K562 (cell line): ENCODE measurements around the gene HSD3B7. TPM values are rescaled to one million over a fixed set of nuclear protein-coding genes. Genes with fewer than 3 reads are reported as not detected.
A peak's percentile ranks its signal among the peaks of the same experiment; 100 is the strongest.

ENCODE experiments used
- ATAC-seq: fragments of 200-7000 bp; cut with Tn5 transposase; 3 replicates; pipeline ENCODE4 v1.9.1; 2020; ENCODE audit warnings: moderate library complexity
- BruUV-seq: library from RNA; stranded (reverse); fragments of 400-500 nt; replicated peaks from 2 replicates; lab custom pipeline; 2021; lab: Mats Ljungman, UMichigan
- CTCF ChIA-PET: fragments of 300-600 bp; formaldehyde crosslinking; extraction: SDS; loops from one replicate; lab custom pipeline; 2021; ENCODE audit warnings: low intra/inter-chr PET ratio; lab: Yijun Ruan, JAX
- POLR2A ChIA-PET: fragments of 300-600, 350-650 bp; sonication (Branson Sonifier 250); formaldehyde crosslinking; extraction: SDS; loops from one replicate; lab custom pipeline; 2021; ENCODE audit warnings: antibody characterized with exemption, inconsistent platforms; lab: Yijun Ruan, JAX
- DNase-seq, 4 experiments: peaks; one replicate each; pipeline versions ENCODE4 v3.0.0 to v3.0.0-alpha.2; 2011 to 2018; ENCODE audit warnings: low spot score in 3 of 4, mixed read lengths in 3 of 4; ENCODE audit errors: extremely low read depth in 1 of 4
- FAIRE-seq: peaks from 2 replicates; lab custom pipeline; 2011; peaks lifted over from hg19 to GRCh38; lab: Jason Lieb, UNC
- H2AFZ ChIP-seq: 2 replicates; pipeline ENCODE4 v1.6.0; 2011; ENCODE audit warnings: low read depth, low read length, control low read depth, inconsistent platforms
- H3K27ac ChIP-seq: fragments of 200-600 bp; 3 replicates; pipeline ENCODE4 v1.8.0; 2011; ENCODE audit warnings: low read depth, mild to moderate bottlenecking, control low read depth, inconsistent platforms, low read length, moderate library complexity, mixed read lengths; ENCODE audit errors: extremely low read depth
- H3K27me3 ChIP-seq, 2 experiments: fragments of 300-600 bp in 1 of 2; 2 replicates in 1 of 2; 3 replicates in 1 of 2; pipeline versions ENCODE4 v1.6.0 to v1.8.0; 2011; ENCODE audit warnings: inconsistent platforms in 2 of 2, low read length in 2 of 2, mild to moderate bottlenecking in 1 of 2, mixed read lengths in 1 of 2, moderate library complexity in 1 of 2; ENCODE audit not compliant: control insufficient read depth in 2 of 2, insufficient read depth in 2 of 2
- H3K36me3 ChIP-seq: fragments of 300-600 bp; 3 replicates; pipeline ENCODE4 v1.8.0; 2011; ENCODE audit warnings: mild to moderate bottlenecking, low read length, inconsistent platforms; ENCODE audit not compliant: control insufficient read depth, insufficient read depth
- H3K4me1 ChIP-seq, 2 experiments: fragments of 200-600 bp in 1 of 2; replicated peaks in 1 of 2; 2 replicates in 1 of 2; 3 replicates in 1 of 2; pipeline versions ENCODE4 v1.5.1 to v1.8.0; 2011; ENCODE audit warnings: inconsistent platforms in 2 of 2, low read length in 2 of 2, mild to moderate bottlenecking in 1 of 2, mixed read lengths in 1 of 2, moderate library complexity in 1 of 2; ENCODE audit not compliant: control insufficient read depth in 2 of 2, insufficient read depth in 2 of 2
- H3K4me2 ChIP-seq: 2 replicates; pipeline ENCODE4 v1.6.1; 2011; ENCODE audit warnings: low read length, control low read depth, inconsistent platforms, mixed read lengths; ENCODE audit not compliant: insufficient read depth
- H3K4me3 ChIP-seq: fragments of 200-600 bp; sonication (generic), shearing (Covaris generic); 2 replicates; pipeline ENCODE4 v1.5.1; 2016; ENCODE audit warnings: control low read depth, inconsistent platforms
- H3K79me2 ChIP-seq: fragments of 200-600 bp; 3 replicates; pipeline ENCODE4 v1.8.0; 2011; ENCODE audit warnings: low read length, inconsistent platforms; ENCODE audit not compliant: control insufficient read depth, insufficient read depth
- H3K9ac ChIP-seq, 2 experiments: 2 replicates each; pipeline versions ENCODE4 v1.6.0 to v1.6.1; 2011; ENCODE audit warnings: low read depth in 2 of 2, low read length in 2 of 2, control low read depth in 1 of 2, inconsistent platforms in 1 of 2, mild to moderate bottlenecking in 1 of 2, mixed read lengths in 1 of 2; ENCODE audit not compliant: insufficient read depth in 1 of 2
- H3K9me1 ChIP-seq: one replicate; pipeline ENCODE4 v1.6.0; 2011; ENCODE audit warnings: inconsistent platforms, mild to moderate bottlenecking, low read length, moderate library complexity; ENCODE audit not compliant: control insufficient read depth, insufficient read depth
- H3K9me3 ChIP-seq: replicated peaks from 2 replicates; pipeline ENCODE4 v1.5.1; 2011; ENCODE audit warnings: low read depth, low read length, inconsistent platforms; ENCODE audit not compliant: control insufficient read depth, insufficient read depth
- H4K20me1 ChIP-seq: replicated peaks from 2 replicates; pipeline ENCODE4 v1.6.1; 2011; ENCODE audit warnings: low read length, inconsistent platforms, mixed read lengths; ENCODE audit not compliant: control insufficient read depth, insufficient read depth
- CBX3 ChIP-seq, 2 experiments: IDR thresholded peaks; 1 replicate in 1 of 2; 2 replicates in 1 of 2; pipeline ENCODE4 v1.6.1; 2012; ENCODE audit warnings: inconsistent platforms in 2 of 2, low read length in 2 of 2, borderline replicate concordance in 1 of 2, control low read depth in 1 of 2
- EGR1 ChIP-seq: fragments of 450-650 bp; conservative IDR thresholded peaks from 2 replicates; pipeline ENCODE4 v1.6.1; 2017; ENCODE audit warnings: mild to moderate bottlenecking
- EP300 ChIP-seq: IDR thresholded peaks from 2 replicates; pipeline ENCODE4 v1.6.1; 2012; ENCODE audit warnings: low read length, improper control_type of control experiment
- FOXJ3 ChIP-seq: sonication (generic); formaldehyde crosslinking; IDR thresholded peaks from 2 replicates; pipeline ENCODE4 v1.4.0; 2020; ENCODE audit warnings: mild to moderate bottlenecking, missing genetic modification reagents
- GTF2E2 ChIP-seq: fragments of 200-800 bp; sonication (Bioruptor generic); IDR thresholded peaks from 2 replicates; pipeline ENCODE4 v1.6.1; 2016; ENCODE audit warnings: missing genetic modification characterization, missing compliant biosample characterization
- MBD2 ChIP-seq: sonication (generic); IDR thresholded peaks from 2 replicates; pipeline ENCODE4 v1.6.1; 2016; ENCODE audit warnings: low read depth, borderline replicate concordance
- NR2C1 ChIP-seq, 2 experiments: fragments of 450-650 bp; IDR thresholded peaks; 2 replicates each; pipeline ENCODE4 v1.6.1; 2017; ENCODE audit warnings: mild to moderate bottlenecking in 2 of 2, antibody characterized with exemption in 1 of 2, inconsistent platforms in 1 of 2, missing compliant biosample characterization in 1 of 2, missing genetic modification characterization in 1 of 2
- NR4A1 ChIP-seq, 2 experiments: fragments of 250-450 bp in 1 of 2; fragments of 450-650 bp in 1 of 2; sonication (Bioruptor Pico) in 1 of 2; IDR thresholded peaks; 2 replicates each; pipeline versions ENCODE4 v1.4.0 to v1.6.1; 2016 to 2020; ENCODE audit warnings: mild to moderate bottlenecking in 2 of 2, missing compliant biosample characterization in 1 of 2, missing genetic modification characterization in 1 of 2, moderate library complexity in 1 of 2
- RBM39 ChIP-seq: fragments of 200-400 bp; formaldehyde crosslinking; optimal IDR thresholded peaks from 2 replicates; pipeline ENCODE3; 2018; ENCODE audit warnings: low read depth, low read length
- RFX5 ChIP-seq: IDR thresholded peaks from 2 replicates; pipeline ENCODE4 v1.6.1; 2011; ENCODE audit warnings: low read depth, mild to moderate bottlenecking, improper control_type of control experiment, low read length
- SREBF2 ChIP-seq: sonication (generic); formaldehyde crosslinking; IDR thresholded peaks from 2 replicates; pipeline ENCODE4 v1.4.0; 2020; ENCODE audit warnings: mild to moderate bottlenecking, missing genetic modification reagents
- TAF1 ChIP-seq: IDR thresholded peaks from 2 replicates; pipeline ENCODE4 v1.6.1; 2011; ENCODE audit warnings: mild to moderate bottlenecking, low read length, moderate library complexity; ENCODE audit not compliant: insufficient read depth, control insufficient read depth, severe bottlenecking; ENCODE audit errors: extremely low read depth
- TEAD1 ChIP-seq, 2 experiments: fragments of 450-650 bp in 1 of 2; sonication (generic) in 1 of 2; formaldehyde crosslinking; IDR thresholded peaks; 2 replicates each; pipeline versions ENCODE4 v1.4.0 to v1.8.0; 2020 to 2022; ENCODE audit warnings: mild to moderate bottlenecking in 2 of 2, missing genetic modification reagents in 1 of 2
- ZC3H11A ChIP-seq: IDR thresholded peaks from 2 replicates; pipeline ENCODE4 v1.6.1; 2012; ENCODE audit warnings: low read depth, low read length, improper control_type of control experiment
- ZNF354B ChIP-seq: fragments of 250-450 bp; sonication (Bioruptor Pico); IDR thresholded peaks from 2 replicates; pipeline ENCODE4 v1.4.0; 2020
- WGBS: fragments of 100-300 bp; shearing (Covaris generic); methylation state at CpG from one replicate; pipeline ENCODE4 v1.1.6; 2016; ENCODE audit warnings: low coverage, mixed read lengths; ENCODE audit not compliant: insufficient coverage; ENCODE audit errors: missing lambda C conversion rate; 5-methylcytosine and 5-hydroxymethylcytosine counted together
- in situ Hi-C: fragments of 300-500 bp; cut with MboI; formaldehyde crosslinking; loops from 4 replicates; pipeline ENCODE4 v1.15.0; 2018; ENCODE audit warnings: inconsistent platforms, mixed read lengths
- intact Hi-C: fragments of 100-400 bp; cut with micrococcal nuclease; formaldehyde crosslinking; loops from 2 replicates; pipeline ENCODE4 v1.14.2; 2022
- polyA plus RNA-seq, 8 experiments: library from polyadenylated mRNA; depleted of rRNA in 4 of 8; stranded (reverse) in 5 of 8; unstranded in 3 of 8; fragments of >200 nt; fragmentation: Nextera tagmentation in 2 of 8; fragmentation: Illumina TruSeq in 1 of 8; extraction: Ambion mirVana in 2 of 8; extraction: Trizol in 1 of 8; gene quantifications; 2 replicates each; pipeline versions ENCODE4 v1.2.1 to v1.2.3, GENCODE V29; 2011 to 2014; ENCODE audit warnings: inconsistent platforms in 1 of 8, missing spikeins in 1 of 8
- total RNA-seq, 7 experiments: library from RNA; depleted of rRNA in 6 of 7; stranded (reverse); fragments of >200 nt in 6 of 7; fragmentation: Illumina TruSeq in 2 of 7; extraction: Trizol in 2 of 7; gene quantifications; 2 replicates each; pipeline versions ENCODE4 v1.2.1 to v1.2.3, GENCODE V29; 2011 to 2021; ENCODE audit warnings: low replicate concordance in 1 of 7
- TF ChIP-seq, protein P1 (sequence below): IDR thresholded peaks from 3 replicates; pipeline ENCODE4 v1.6.1; 2011; ENCODE audit warnings: borderline replicate concordance, mild to moderate bottlenecking, moderate library complexity; ENCODE audit not compliant: insufficient read length; ENCODE audit errors: extremely low read depth
- TF ChIP-seq, protein P2 (sequence below), 2 experiments: fragments of 450-650 bp; conservative IDR thresholded peaks; 2 replicates each; pipeline ENCODE4 v1.6.1; 2017; ENCODE audit warnings: mild to moderate bottlenecking in 2 of 2, moderate library complexity in 2 of 2

Gene HSD3B7
- total and polyA plus RNA-seq, 9 of the 15 experiments (the other 6 are each of a cell fraction or from before 2014, with no cell fraction given): 5.4 to 49.1 (median 23.0) TPM

DNA sequence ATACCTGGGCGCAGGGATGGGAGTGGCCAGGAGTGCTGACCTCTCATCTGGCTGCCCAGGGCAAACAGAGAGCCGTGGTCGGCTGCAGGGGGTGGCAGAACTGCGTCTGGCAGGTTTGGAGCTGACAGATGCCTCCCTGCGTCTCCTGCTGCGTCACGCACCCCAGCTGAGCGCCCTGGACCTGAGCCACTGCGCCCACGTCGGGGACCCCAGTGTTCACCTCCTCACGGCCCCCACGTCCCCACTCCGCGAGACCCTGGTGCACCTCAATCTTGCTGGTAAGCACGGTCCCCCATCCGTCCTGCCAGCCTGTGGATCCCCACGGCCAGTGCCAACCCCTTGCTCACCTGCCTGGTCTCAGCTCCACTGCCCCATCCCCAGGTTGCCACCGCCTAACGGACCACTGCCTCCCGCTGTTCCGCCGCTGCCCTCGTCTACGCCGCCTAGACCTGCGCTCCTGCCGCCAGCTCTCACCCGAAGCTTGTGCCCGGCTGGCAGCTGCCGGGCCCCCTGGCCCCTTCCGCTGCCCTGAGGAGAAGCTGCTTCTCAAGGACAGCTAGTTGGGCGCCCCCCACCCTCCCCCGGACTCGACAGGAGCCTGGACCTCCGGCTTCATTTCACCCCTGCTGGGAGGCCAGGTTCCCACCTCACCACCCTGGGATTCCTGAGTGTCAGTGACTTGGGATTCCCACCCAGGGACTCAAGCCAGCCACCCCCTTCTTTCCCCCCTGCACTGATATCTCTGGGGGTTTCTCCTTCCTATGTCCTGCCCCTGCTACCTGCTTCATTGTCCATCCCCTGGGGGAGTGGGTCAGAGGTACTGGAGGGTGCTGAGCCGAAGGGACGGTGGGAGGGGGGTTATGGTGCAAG, 38.1 kb upstream of the HSD3B7 start:
- Histone ChIP-seq H3K79me2 (peaks cover 28% of the 10 kb centered on the region), H2AFZ (no peak overlapping the region), H3K9me1 (peaks cover 4% of the 10 kb centered on the region), H3K36me3 (peaks cover 54% of the 10 kb centered on the region; the same call in 2 of the 3 replicates), H3K9me3 (no peaks in the 10 kb centered on the region), H3K4me3 (no peak overlapping the region), H3K27ac (no peak overlapping the region), H3K27me3 (no peaks in the 10 kb centered on the region), H3K4me1 (peaks cover 22 to 50% of the 10 kb centered on the region in 2 experiments), H3K4me2 (no peak overlapping the region), H4K20me1 (no peaks in the 10 kb centered on the region), H3K9ac (peak overlapping the region in 1 of 2 experiments; percentile 22; a peak in 1 of 4 replicates)
- 91% methylated on average over 33 of the region's 38 CpGs for WGBS
- DNase-seq: no peak
- BruUV-seq: no TSS peak
- FAIRE-seq: no peak
- ChIA-PET CTCF (no interaction called here), POLR2A (interaction anchor here (0.6 to 1.2 kb wide), 3 partner anchors 127 to 233 kb away, joined by 3 to 4 read pairs (median 3); partner anchors contain the start of genes FUS, ZNF646 and ZNF668)
- intact Hi-C loops: no loop called here
- no peak for ATAC-seq
- in situ Hi-C loops: no loop called here
- TF ChIP-seq CBX3 (IDR thresholded peaks at IDR 0.05; ENCODE audit: borderline replicate concordance in 1 of 2, low read length in 2 of 2) (no peak), EP300 (no peak), EGR1 (no peak), RFX5 (no peak), FOXJ3 (CRISPR knock-in tag) (no peak), ZC3H11A (no peak), TAF1 (no peak), ZNF354B (no peak), TEAD1 (CRISPR knock-in tag; IDR thresholded peaks at IDR 0.05) (no peak), NR2C1 (IDR thresholded peaks at IDR 0.05) (no peak), NR2C1 (tag; IDR thresholded peaks at IDR 0.05) (no peak), MBD2 (no peak), RBM39 (no peak), NR4A1 (CRISPR knock-in tag; IDR thresholded peaks at IDR 0.05) (no peak), NR4A1 (tag; IDR thresholded peaks at IDR 0.05) (no peak), GTF2E2 (tag) (no peak), SREBF2 (CRISPR knock-in tag) (no peak)
- TF ChIP-seq, protein P1, sequence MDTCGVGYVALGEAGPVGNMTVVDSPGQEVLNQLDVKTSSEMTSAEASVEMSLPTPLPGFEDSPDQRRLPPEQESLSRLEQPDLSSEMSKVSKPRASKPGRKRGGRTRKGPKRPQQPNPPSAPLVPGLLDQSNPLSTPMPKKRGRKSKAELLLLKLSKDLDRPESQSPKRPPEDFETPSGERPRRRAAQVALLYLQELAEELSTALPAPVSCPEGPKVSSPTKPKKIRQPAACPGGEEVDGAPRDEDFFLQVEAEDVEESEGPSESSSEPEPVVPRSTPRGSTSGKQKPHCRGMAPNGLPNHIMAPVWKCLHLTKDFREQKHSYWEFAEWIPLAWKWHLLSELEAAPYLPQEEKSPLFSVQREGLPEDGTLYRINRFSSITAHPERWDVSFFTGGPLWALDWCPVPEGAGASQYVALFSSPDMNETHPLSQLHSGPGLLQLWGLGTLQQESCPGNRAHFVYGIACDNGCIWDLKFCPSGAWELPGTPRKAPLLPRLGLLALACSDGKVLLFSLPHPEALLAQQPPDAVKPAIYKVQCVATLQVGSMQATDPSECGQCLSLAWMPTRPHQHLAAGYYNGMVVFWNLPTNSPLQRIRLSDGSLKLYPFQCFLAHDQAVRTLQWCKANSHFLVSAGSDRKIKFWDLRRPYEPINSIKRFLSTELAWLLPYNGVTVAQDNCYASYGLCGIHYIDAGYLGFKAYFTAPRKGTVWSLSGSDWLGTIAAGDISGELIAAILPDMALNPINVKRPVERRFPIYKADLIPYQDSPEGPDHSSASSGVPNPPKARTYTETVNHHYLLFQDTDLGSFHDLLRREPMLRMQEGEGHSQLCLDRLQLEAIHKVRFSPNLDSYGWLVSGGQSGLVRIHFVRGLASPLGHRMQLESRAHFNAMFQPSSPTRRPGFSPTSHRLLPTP: no peak
- TF ChIP-seq, protein P2, sequence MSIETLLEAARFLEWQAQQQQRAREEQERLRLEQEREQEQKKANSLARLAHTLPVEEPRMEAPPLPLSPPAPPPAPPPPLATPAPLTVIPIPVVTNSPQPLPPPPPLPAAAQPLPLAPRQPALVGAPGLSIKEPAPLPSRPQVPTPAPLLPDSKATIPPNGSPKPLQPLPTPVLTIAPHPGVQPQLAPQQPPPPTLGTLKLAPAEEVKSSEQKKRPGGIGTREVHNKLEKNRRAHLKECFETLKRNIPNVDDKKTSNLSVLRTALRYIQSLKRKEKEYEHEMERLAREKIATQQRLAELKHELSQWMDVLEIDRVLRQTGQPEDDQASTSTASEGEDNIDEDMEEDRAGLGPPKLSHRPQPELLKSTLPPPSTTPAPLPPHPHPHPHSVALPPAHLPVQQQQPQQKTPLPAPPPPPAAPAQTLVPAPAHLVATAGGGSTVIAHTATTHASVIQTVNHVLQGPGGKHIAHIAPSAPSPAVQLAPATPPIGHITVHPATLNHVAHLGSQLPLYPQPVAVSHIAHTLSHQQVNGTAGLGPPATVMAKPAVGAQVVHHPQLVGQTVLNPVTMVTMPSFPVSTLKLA (conservative IDR thresholded peaks at IDR 0.05): no peak
